Hematopoietic multipotent progenitor cell (in vitro differentiated cells): ENCODE data around the gene KRTAP12-2. TPM values are rescaled to one million over a fixed set of nuclear protein-coding genes. Genes with fewer than 3 reads are reported as not detected.

ENCODE experiments used
- DNase-seq, 3 donors: peaks; one replicate each; pipeline ENCODE4 v3.0.0-alpha.2; 2011 to 2015; ENCODE audit warnings: low read depth in 2 of 3, low spot score in 2 of 3
- total RNA-seq: library from RNA; depleted of rRNA; stranded (reverse); fragments of >200 nt; gene quantifications from one replicate; pipeline ENCODE4 v1.2.3, GENCODE V29; 2012

The KRTAP12-2 gene
- total RNA-seq, result under 0.01 TPM

- no peak for DNase-seq
These were observed at the start of gene KRTAP12-2 for GRCh38 chr21:44666401-44667320. TSS of gene KRTAP12-2 (minus strand) at chr21:44666927. CDS start at chr21:44666886, 41 bp downstream.

GRCh38 chr21:44714905-44715304 is 48.2 kb upstream of the KRTAP12-2 start:
- no peak for DNase-seq

GRCh38 chr21:44713846-44714245 is 47.1 kb upstream of the KRTAP12-2 start:
- no peak for DNase-seq

GRCh38 chr21:44713130-44713529 is 46.4 kb upstream of the KRTAP12-2 start:
- no peak for DNase-seq

GRCh38 chr21:44712203-44713028 is 45.7 kb upstream of the KRTAP12-2 start:
- DNase-seq, result no peak

- DNase-seq, result no peak
These were observed 44.8 kb upstream of the KRTAP12-2 start, which contains the start of gene TSPEAR for GRCh38 chr21:44711327-44712202. TSS of gene TSPEAR (minus strand) at chr21:44711572. CDS start at chr21:44711514, 58 bp downstream.

- DNase-seq, result no peak
These were observed 44.1 kb upstream of the KRTAP12-2 start for GRCh38 chr21:44710756-44711326.

- no peak for DNase-seq
These were observed 43.6 kb upstream of the KRTAP12-2 start for GRCh38 chr21:44710294-44710665.

- no peak for DNase-seq
These were observed 42.9 kb upstream of the KRTAP12-2 start for GRCh38 chr21:44709426-44710293.

GRCh38 chr21:44708866-44709425 is 42.2 kb upstream of the KRTAP12-2 start:
- no peak for DNase-seq

GRCh38 chr21:44708213-44708865 is 41.6 kb upstream of the KRTAP12-2 start:
- no peak for DNase-seq

- no peak for DNase-seq
These were observed 40.2 kb upstream of the KRTAP12-2 start for GRCh38 chr21:44706706-44707581.

- DNase-seq, result no peak
These were observed 39.4 kb upstream of the KRTAP12-2 start for GRCh38 chr21:44706026-44706705.

GRCh38 chr21:44704636-44705001 is 37.9 kb upstream of the KRTAP12-2 start:
- no peak for DNase-seq

- DNase-seq, result no peak
These were observed 37.3 kb upstream of the KRTAP12-2 start for GRCh38 chr21:44703731-44704635.
